ES-I3 (cell line): ENCODE results near the gene COL13A1.

ENCODE experiments used
- H3K36me3 ChIP-seq: 2 replicates; pipeline ENCODE4 v1.6.1; 2013; ENCODE audit warnings: mild to moderate bottlenecking, low read length, control low read depth, moderate library complexity; ENCODE audit not compliant: insufficient read depth
- H3K4me1 ChIP-seq: 2 replicates; pipeline ENCODE4 v1.6.1; 2013; ENCODE audit warnings: mild to moderate bottlenecking, control low read depth, low read length; ENCODE audit not compliant: insufficient read depth
- H3K9ac ChIP-seq: 2 replicates; pipeline ENCODE4 v1.6.1; 2013; ENCODE audit warnings: low read depth, mild to moderate bottlenecking, low read length, moderate library complexity
- H3K9me3 ChIP-seq: 2 replicates; pipeline ENCODE4 v1.6.1; 2013; ENCODE audit warnings: mild to moderate bottlenecking, low read length, moderate library complexity; ENCODE audit not compliant: control insufficient read depth, insufficient read depth

Gene COL13A1

GRCh38 chr10:69818676-69819239 lies 17.1 kb downstream of the COL13A1 start:
- Histone ChIP-seq H3K9ac (no peak overlapping the region), H3K9me3 (no peaks in the 10 kb centered on the region), H3K4me1 (peaks cover 9% of the 10 kb centered on the region; the same call in 1 of the 2 replicates), H3K36me3 (no peaks in the 10 kb centered on the region)

DNA sequence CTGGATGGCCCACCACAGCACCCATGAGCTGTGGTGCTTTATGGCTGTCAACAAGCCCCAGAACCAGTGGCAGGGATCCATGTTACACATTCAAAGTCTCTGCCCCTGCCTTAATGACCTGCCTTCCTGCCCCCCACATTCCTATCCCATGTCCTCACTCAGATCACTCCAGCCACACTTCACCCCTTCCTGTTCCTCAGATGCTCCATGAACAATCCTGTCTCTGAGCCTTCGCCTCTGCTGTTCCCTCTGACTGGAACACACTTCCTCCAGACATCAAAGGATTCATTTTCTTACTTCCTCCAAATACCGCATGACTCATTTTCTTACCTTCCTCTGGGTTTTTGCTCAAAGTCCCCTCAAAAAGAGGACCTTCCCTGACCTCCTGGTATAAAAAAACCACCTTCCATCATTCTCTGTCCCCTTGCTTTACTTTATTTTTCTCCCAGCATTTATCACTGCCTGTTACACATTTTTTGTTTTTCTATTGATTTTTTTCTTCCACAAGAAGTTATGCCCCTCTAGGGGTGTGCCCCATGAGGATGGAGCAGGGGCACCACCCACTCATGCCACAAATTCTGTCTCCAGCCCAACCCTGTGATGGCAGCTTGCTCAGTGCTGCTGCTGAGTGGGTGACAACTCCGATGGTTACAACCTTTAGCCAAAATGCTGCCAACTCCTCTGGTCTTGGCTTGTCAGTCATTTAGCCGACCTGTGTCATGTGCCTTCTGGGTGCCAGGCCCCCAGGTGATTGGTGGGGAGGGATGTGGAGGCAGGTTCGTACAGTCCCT lies 18.2 kb downstream of the COL13A1 start:
- Histone ChIP-seq H3K36me3 (no peaks in the 10 kb centered on the region), H3K9ac (no peak overlapping the region), H3K4me1 (peaks cover 9% of the 10 kb centered on the region; the same call in 1 of the 2 replicates), H3K9me3 (no peaks in the 10 kb centered on the region)

GRCh38 chr10:69820817-69821216 lies 19.1 kb downstream of the COL13A1 start:
- Histone ChIP-seq H3K4me1 (peaks cover 9% of the 10 kb centered on the region; the same call in 1 of the 2 replicates), H3K36me3 (no peaks in the 10 kb centered on the region), H3K9me3 (no peaks in the 10 kb centered on the region), H3K9ac (no peak overlapping the region)

DNA sequence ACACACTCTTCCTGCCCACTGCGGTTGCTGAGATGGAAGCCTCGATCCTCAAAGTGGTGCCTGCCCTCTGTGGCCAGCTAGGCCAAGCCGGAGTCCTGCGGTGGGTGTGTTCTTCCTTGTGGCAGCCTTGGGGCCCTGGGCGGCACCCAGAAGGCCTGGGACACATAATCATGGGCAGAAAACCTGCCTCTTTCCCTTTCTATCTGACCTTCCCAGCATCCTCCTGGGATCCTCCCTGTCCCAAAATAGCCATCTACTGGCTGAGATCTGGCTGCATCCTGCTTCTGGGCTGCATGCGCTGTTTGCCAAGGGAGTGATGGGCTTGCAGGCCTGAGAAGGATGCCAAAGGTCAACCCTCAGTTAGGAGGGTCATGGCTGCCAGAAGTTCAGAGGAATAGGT lies 23.9 kb downstream of the COL13A1 start:
- Histone ChIP-seq H3K9me3 (no peaks in the 10 kb centered on the region), H3K9ac (no peak overlapping the region), H3K36me3 (no peaks in the 10 kb centered on the region), H3K4me1 (no peaks in the 10 kb centered on the region)

GRCh38 chr10:69826094-69826493 lies 24.4 kb downstream of the COL13A1 start:
- H3K36me3 ChIP-seq, result no peaks in the 10 kb centered on the region
- no peak overlapping the region for H3K9ac ChIP-seq
- no peaks in the 10 kb centered on the region for H3K4me1 ChIP-seq
- no peaks in the 10 kb centered on the region for H3K9me3 ChIP-seq

GRCh38 chr10:69826789-69827554 lies 25.3 kb downstream of the COL13A1 start:
- Histone ChIP-seq H3K9me3 (no peaks in the 10 kb centered on the region), H3K4me1 (no peaks in the 10 kb centered on the region), H3K36me3 (no peaks in the 10 kb centered on the region), H3K9ac (no peak overlapping the region)

GRCh38 chr10:69828144-69828870 lies 26.6 kb downstream of the COL13A1 start:
- no peaks in the 10 kb centered on the region for H3K9me3 ChIP-seq
- H3K36me3 ChIP-seq, result no peaks in the 10 kb centered on the region
- no peaks in the 10 kb centered on the region for H3K4me1 ChIP-seq
- no peak overlapping the region for H3K9ac ChIP-seq

DNA sequence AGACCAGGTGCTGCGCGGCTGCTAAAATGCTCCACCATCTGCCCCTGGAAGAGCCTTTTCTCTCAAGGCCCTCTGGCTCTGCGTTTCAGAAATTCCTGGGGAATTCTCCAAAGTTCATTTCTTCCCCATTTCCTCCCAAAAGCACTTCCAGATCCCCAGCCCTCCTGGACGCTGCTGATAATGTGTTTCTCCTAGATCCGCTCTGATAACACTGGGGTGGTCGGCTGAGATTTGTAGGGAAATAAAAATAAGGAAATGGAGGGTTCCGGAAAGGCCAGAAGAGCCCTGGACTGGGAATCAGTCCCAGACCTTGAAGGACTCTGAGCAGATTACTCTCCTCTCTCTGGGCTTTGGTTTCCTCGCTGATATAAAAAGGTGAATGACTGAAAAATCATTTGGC lies 28.1 kb downstream of the COL13A1 start:
- H3K4me1 ChIP-seq, result no peaks in the 10 kb centered on the region
- H3K9me3 ChIP-seq, result no peaks in the 10 kb centered on the region
- no peaks in the 10 kb centered on the region for H3K36me3 ChIP-seq
- no peak overlapping the region for H3K9ac ChIP-seq

- Histone ChIP-seq H3K36me3 (no peaks in the 10 kb centered on the region), H3K9me3 (no peaks in the 10 kb centered on the region), H3K9ac (no peak overlapping the region), H3K4me1 (peaks cover 4% of the 10 kb centered on the region; the same call in 1 of the 2 replicates)
Measured at GRCh38 chr10:69831231-69831855, 29.6 kb downstream of the COL13A1 start.

DNA sequence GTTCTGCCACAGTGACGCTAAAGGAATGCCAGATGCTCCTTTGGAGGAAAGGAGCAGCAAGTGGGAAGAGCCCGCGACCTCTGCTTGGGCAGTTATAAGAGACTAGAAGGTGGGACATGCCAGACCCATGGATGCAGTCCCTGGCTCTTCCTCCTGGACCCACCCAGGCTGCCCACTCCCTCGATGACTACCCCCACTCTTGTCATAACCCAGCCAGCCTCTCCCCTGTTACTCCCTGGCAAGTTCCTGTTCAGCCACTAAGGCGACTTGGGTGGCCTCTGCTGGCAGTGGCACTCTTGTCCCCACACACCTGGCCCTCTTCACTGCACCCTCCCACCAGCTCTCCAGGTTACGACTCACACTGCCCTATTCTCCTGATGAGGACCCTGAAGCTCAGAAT lies 33.5 kb downstream of the COL13A1 start:
- no peak overlapping the region for H3K9ac ChIP-seq
- H3K36me3 ChIP-seq, result no peaks in the 10 kb centered on the region
- H3K9me3 ChIP-seq, result no peaks in the 10 kb centered on the region
- H3K4me1 ChIP-seq, result peaks cover 29% of the 10 kb centered on the region

- no peaks in the 10 kb centered on the region for H3K9me3 ChIP-seq
- H3K36me3 ChIP-seq, result no peaks in the 10 kb centered on the region
- H3K4me1 ChIP-seq, result peaks cover 34% of the 10 kb centered on the region
- H3K9ac ChIP-seq, result no peak overlapping the region
Measured at GRCh38 chr10:69835875-69836730, 34.4 kb downstream of the COL13A1 start.

GRCh38 chr10:69836731-69837030 lies 35.0 kb downstream of the COL13A1 start:
- H3K4me1 ChIP-seq, result peaks cover 36% of the 10 kb centered on the region
- no peaks in the 10 kb centered on the region for H3K36me3 ChIP-seq
- H3K9me3 ChIP-seq, result no peaks in the 10 kb centered on the region
- no peak overlapping the region for H3K9ac ChIP-seq

- H3K36me3 ChIP-seq, result no peaks in the 10 kb centered on the region
- H3K4me1 ChIP-seq, result peaks cover 37% of the 10 kb centered on the region
- H3K9me3 ChIP-seq, result no peaks in the 10 kb centered on the region
- no peak overlapping the region for H3K9ac ChIP-seq
Measured at GRCh38 chr10:69837261-69837660, 35.6 kb downstream of the COL13A1 start.
